GOT3 (cell line): ENCODE measurements around the gene DOK4.
"Not testable (repeated sequence)": the region's sequence is repeated elsewhere in the genome, so short reads cannot be mapped to it uniquely, and the experiment has no call there.

Experiments
- DNase-seq: peaks from one replicate; lab custom pipeline; 2025; ENCODE audit warnings: mixed read lengths; lab: John Stamatoyannopoulos, UW

Gene DOK4

DNA sequence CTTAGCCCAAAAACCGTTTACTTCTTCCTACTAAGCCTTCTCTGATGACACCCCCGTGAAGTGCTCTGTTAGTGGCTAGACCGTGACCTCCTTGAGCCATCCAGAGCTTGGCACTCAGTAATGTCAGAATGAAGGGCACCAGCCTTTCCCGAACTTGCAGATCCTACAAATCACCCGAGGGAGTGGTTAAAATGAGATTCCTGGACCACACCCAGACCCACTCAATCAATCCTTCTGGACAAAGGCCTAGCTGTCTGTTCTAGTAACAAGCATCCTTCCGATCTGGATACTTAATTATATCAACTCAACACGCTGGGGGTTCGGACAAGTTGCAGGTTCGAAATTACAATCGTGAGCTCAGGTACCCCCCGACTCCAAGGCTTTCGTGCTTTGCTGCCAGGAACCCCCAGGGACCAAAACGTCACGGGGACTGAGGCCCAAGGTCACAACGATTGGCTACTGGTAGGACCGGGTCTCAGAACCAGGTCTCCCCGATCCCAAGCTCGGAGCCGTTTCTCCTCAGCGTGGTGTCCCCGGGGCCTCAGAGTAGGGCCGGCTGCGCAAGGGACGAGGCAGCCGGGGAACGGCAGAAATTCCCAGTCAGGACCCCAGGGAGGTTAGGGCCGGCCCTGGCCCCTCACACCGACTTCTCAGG lies 39.6 kb downstream of the DOK4 start:
- DNase-seq: no peak

DNA sequence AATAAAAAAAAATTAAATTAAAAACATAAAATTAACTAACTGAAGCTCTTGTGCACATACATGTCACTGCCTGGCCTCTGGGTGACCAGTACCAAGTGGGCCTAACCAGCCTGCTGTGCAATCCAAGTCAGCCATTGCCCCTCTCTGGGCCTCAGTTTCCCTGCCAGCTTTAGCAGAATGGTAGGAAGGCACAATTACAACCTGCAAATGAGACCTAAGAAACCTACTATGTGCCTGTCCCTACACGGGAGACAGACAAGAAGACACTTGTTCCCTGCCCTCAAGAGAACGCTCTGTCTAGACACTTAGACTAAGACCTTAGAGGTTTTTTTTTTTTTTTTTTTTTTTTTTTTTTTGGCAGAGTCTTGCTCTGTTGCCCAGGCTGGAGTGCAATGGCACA lies 40.8 kb downstream of the DOK4 start:
- no peak for DNase-seq

DNA sequence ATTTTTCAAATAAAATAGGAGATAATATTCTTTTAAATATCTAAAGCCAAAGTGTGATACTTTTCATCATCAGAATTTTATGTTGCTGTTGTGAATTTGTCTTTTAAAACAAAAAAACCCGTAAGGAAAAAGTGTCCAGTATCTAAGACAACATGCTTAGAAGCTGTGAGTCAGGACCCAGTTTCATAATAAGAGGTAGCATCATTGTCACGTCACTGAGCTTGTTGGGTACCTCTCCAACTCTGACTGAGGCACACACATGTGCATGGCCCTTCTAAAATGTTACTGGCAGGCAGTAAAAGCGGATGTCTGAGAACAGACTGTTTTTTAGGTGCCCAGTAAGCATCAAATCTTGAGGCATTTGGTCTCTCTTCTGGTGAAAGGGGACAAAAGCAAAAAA lies 41.6 kb downstream of the DOK4 start:
- DNase-seq: no peak

DNA sequence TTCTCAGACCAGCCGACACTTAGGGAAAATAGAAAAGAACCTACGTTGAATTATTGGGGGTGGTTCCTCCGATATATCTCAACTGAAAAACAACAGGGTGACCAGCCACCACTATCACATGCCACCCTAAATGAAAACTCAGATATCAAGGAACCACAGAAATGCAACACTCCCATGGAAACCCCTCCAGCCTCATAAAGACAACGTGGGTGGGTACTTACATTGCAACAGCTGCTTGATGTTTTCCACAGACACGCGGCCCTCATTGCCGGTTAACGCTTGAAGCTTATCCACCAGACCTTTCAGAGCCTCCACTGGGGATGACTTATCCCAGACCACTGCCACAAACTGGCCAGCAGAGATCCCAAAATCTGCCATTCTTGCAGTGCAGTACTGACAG lies 45.7 kb downstream of the DOK4 start:
- DNase-seq: not testable (repeated sequence)

DNA sequence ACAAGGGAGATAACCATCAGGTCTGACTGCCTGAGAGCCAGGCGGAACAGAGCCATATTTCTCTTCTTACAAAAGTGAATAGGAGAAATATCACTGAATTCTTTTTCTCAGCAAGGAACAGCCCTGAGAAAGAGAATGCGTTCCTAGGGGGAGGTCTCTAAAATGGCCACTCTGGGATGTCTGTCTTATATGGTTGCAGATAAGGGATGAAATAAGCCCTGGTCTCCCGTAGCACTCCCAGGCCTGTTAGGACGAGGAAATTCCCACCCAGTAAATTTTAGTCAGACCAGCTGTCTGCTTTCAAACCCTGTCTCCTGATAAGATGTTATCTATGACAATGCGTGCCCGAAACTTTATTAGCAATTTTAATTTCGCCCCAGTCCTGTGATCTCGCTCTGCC lies 46.3 kb downstream of the DOK4 start:
- DNase-seq: not testable (repeated sequence)

DNA sequence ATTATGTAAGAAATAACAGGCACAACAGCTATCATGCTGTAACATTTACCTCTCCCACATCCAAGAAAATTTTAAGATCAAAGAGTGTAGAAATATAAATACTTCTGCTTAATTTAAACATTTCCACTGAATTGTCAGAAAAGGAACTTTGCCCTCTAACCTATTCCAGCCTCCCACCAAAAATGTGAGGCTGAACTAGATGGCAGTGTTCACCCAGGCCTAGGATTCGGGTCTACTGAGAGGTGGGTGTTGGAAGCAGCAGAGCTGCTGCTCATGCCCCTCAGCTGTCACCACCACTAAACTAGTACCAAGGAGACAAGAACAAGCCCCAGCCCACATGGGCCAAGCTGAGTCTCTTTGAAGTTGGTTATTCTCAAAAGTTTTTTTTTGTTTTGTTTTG lies 50.5 kb downstream of the DOK4 start:
- DNase-seq: no peak

DNA sequence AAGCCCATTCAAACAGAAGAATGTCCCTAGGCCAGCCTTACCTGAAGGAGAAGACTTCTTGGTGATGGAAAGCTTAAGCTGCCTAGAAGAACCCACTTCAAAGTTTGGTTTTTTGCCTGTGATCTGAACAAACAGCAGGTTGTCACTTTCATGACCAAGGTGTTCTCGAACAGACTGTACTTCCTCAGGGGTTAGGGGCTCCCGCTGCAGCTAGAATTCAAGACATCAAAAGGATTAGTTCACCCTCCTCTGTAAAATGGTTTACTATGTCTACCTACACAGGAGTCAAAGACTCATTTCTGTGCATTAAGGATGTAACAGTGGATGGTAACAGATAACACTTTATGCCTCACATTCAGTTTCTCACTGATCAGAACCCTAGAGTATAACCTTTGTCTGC lies 52.3 kb downstream of the DOK4 start:
- no peak for DNase-seq

DNA sequence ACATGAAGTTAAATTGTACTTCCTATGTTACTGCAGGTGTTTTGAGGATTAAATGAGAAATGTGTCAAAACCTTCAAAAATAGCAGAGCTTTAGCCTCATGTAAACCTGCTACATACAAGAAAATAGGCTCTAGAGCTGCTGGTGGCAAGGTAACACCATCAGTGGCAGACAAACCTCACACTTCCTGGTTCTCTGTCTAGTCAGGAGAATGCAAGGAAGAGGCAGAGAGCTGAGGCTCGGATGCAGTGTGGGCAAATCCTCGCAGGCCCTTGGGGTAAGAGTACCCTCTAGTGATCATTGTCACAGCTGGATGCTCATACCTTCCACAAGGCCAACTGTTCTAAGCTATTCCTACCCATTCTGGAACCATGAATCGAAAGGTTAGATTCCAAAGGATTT lies 53.3 kb downstream of the DOK4 start:
- no peak for DNase-seq

DNA sequence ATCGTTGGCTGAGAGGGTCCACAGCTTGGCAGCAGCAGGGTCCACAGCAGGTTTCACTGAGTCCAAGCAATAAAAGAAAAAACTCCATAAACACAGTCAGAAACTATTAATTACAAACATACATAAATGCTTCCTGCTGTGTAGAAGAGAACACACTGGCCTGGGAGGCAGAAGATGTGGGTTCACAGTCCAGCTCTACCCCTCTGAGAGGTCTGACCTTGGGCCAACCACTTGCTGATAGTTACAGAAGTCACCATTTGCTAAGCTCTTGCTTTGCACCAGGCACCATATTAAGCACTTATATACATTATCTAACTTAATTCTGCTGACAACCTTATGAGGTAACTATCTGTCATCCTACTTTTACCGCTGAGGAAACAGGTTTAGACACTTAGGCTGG lies 53.8 kb downstream of the DOK4 start:
- no peak for DNase-seq

DNA sequence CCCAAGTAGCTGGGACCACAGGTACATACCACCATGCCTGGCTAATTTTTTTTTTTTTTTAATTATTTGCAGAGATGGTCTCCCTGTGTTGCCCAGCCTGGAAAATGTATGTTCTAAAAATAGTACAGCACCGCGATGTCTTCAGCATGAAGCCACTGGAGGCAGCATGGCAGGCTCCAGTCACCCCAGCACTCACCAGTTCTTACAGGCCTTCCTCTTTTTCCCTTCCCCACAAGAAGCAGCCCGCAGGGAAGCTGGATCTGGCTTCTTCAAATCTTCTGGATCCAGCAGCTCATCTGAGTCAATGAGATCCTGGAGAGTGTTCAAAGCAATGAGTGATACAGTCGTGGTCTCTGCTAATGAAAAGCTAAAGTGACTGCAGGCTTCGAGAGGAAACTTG lies 55.3 kb downstream of the DOK4 start:
- no peak for DNase-seq

DNA sequence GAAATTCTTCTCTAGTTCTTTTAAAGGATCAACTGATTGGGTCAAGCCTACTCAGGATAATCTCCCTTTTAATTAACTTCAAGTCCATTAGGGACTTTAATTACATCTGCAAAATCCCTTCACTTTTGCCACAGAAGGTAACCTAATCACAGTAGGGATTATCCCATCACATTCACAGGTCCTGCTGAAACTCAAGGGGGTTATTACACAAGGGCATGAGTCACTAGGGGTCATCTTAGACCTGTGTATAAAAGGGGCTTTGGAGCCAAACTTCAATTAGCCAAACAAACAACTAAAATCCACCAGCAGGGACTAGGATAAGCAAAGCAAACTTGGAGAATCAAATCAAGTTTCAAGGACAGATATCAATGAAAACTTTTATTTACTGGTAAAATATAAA lies 58.5 kb downstream of the DOK4 start:
- no peak for DNase-seq

DNA sequence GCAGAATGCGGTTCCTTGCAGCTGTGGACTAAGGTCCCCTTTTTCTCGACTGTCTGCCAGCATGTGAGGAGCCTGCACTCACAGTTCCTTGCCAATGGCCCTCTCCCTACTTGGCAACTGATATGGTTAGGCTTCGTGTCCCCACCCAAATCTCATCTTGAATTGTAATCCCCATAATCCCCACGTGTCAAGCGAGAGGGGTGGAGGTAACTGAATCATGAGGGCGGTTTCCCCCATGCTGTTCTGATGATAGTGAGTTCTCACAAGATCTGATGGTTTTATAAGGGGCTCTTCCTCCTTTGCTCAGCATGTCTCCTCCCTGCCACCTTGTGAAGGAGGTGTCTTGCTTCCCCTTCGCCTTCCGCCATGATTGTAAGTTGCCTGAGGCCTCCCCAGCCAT lies 59.0 kb downstream of the DOK4 start:
- DNase-seq: no peak

DNA sequence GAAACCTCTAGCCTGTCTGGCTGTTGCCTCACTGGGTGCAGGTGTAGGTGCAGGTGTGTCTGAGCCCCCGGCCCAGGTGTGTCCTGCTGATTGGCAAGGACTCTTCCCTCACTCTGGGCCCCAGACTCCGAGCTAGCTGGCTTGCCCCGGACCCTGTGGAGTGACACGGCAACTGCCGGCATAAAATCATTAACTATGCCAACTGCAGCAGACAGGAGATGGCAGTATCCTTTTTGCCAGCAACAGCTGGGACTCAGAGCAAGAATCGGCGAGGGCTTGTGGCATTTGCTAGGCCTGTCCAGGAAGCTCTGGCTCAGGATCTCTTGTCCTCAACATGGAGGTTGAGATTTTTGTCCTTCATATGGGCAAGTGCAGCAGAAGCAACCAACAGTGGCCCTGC lies 59.9 kb downstream of the DOK4 start:
- DNase-seq: no peak

DNA sequence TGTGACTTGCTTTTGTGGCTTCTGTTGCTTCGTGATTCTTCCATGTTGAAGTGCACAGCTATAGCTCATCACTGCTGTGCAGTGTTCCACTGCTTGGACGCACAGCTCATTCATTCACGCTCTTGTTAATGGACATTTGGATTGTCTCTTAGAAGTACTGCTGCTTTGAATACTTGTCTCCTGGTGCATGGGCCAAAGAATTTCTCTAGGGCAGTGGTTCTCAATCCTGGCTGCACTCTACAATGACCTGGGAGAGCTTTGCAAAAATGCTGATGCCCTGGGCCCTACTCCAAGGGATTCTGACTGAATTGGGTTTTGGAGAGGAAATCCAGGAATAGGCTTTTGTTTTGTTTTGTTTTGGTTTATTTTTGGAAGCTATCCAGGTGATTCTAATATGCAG lies 61.7 kb downstream of the DOK4 start:
- no peak for DNase-seq

DNA sequence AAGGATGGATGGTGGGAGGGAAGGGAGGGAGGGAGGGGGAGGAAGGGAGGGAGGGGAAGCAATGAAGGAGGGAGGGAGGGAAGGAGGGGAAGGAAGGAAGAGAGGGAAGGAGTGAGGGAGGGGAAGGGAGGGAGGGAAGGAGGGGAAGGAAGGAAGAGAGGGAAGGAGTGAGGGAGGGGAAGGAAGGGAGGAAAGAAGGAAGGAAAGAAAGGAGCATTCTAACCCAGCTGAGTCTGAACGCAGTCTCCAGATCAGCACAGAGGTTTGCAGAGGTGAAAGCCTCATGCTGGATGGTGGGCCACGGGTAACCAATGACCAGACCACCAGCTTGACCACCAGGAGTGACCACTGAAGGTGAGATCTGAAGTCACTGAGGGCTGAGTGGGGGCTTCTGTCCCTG lies 63.1 kb downstream of the DOK4 start:
- no peak for DNase-seq

DNA sequence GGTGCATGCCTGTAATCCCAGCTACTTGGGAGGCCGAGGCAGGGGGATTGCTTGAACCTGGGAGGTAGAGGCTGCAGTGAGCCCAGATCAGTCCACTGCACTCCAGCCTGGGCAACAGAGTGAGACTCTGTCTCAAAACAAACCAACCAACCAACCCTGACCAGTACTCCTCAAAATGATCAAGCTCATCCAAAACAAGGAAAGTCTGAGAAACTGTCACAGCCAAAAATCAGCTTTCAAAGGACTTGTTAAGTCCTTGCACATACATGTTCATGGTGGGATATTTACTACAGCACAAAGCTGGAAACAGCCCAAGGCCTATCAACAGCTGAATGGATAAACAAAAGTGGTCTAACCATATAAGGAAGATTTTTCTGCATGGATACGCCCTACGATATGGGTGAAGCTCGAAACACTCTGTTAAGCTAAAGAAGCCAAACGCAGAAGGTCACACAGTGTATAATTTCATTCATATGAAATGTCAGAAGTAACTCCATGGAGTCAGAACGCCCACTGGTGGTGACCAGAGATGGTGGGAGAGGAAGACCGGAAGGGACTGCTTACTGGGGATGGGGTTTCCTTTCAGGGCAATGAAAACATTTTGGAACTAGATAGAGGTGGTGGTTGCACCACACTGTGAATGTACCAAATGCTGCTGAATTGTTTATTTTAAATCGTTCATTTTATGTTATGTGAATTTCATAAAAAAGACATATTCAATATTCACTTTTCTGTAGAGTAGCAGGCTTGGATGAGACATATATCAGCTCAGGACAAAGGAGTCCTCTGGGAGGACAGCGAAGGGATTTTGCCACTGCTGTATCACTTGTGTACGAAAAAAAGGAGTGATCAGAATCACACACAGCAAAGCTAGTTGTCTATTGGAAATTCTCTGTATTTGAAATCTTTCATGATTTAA lies 64.0 kb downstream of the DOK4 start:
- no peak for DNase-seq
